SK-N-SH treated with all-trans-retinoic acid at 6 μM for 48 hours (cell line): ENCODE measurements around the gene SHC4.

Experiments
- ARNTL ChIP-seq: fragments of 450-650 bp; formaldehyde crosslinking; IDR thresholded peaks from 2 replicates; pipeline ENCODE4 v1.5.0; 2020; ENCODE audit warnings: low read depth, mild to moderate bottlenecking, moderate library complexity, borderline replicate concordance
- CSDC2 ChIP-seq: fragments of 250-450 bp; sonication (Bioruptor Pico); IDR thresholded peaks from 2 replicates; pipeline ENCODE4 v1.5.0; 2020; ENCODE audit warnings: mild to moderate bottlenecking, moderate library complexity
- CSRNP3 ChIP-seq: fragments of 250-450 bp; sonication (Bioruptor Pico); IDR thresholded peaks from 2 replicates; pipeline ENCODE4 v1.5.1; 2021; ENCODE audit warnings: mild to moderate bottlenecking, moderate library complexity
- ISL1 ChIP-seq: fragments of 250-450 bp; sonication (Bioruptor Pico); IDR thresholded peaks from 2 replicates; pipeline ENCODE4 v2.1.2; 2022; ENCODE audit warnings: mild to moderate bottlenecking, moderate library complexity
- PPARA ChIP-seq: fragments of 250-450 bp; sonication (Bioruptor Pico); IDR thresholded peaks from 2 replicates; pipeline ENCODE4 v1.5.0; 2020; ENCODE audit warnings: mild to moderate bottlenecking, borderline replicate concordance
- RARB ChIP-seq: fragments of 250-450 bp; sonication (Bioruptor Pico); IDR thresholded peaks from 2 replicates; pipeline ENCODE4 v1.8.0; 2021; ENCODE audit warnings: mild to moderate bottlenecking, moderate library complexity
- TCF4 ChIP-seq: fragments of 250-450 bp; sonication (Bioruptor Pico); IDR thresholded peaks from 2 replicates; pipeline ENCODE4 v1.8.0; 2021; ENCODE audit warnings: mild to moderate bottlenecking, moderate library complexity, borderline replicate concordance
- TOX ChIP-seq: fragments of 250-450 bp; sonication (Bioruptor Pico); IDR thresholded peaks from 2 replicates; pipeline ENCODE4 v1.8.0; 2021; ENCODE audit warnings: mild to moderate bottlenecking, moderate library complexity, borderline replicate concordance
- ZFP3 ChIP-seq: fragments of 250-450 bp; sonication (Bioruptor Pico); IDR thresholded peaks from 2 replicates; pipeline ENCODE4 v1.5.0; 2020; ENCODE audit warnings: mild to moderate bottlenecking, moderate library complexity
- ZFP30 ChIP-seq: fragments of 450-650 bp; formaldehyde crosslinking; IDR thresholded peaks from 2 replicates; pipeline ENCODE4 v1.5.0; 2022; ENCODE audit warnings: mild to moderate bottlenecking, moderate library complexity
- ZNF565 ChIP-seq: fragments of 450-650 bp; formaldehyde crosslinking; conservative IDR thresholded peaks from 2 replicates; pipeline ENCODE4 v1.5.0; 2020; ENCODE audit warnings: low read depth, mild to moderate bottlenecking, moderate library complexity
- TF ChIP-seq, protein P1 (sequence below): fragments of 250-450 bp; sonication (Bioruptor Pico); IDR thresholded peaks from 2 replicates; pipeline ENCODE4 v1.8.0; 2021; ENCODE audit warnings: low read depth, mild to moderate bottlenecking, moderate library complexity, borderline replicate concordance
- TF ChIP-seq, protein P2 (sequence below): fragments of 250-450 bp; sonication (Bioruptor Pico); IDR thresholded peaks from 2 replicates; pipeline ENCODE4 v1.8.0; 2020; ENCODE audit warnings: mild to moderate bottlenecking, moderate library complexity, borderline replicate concordance

DNA sequence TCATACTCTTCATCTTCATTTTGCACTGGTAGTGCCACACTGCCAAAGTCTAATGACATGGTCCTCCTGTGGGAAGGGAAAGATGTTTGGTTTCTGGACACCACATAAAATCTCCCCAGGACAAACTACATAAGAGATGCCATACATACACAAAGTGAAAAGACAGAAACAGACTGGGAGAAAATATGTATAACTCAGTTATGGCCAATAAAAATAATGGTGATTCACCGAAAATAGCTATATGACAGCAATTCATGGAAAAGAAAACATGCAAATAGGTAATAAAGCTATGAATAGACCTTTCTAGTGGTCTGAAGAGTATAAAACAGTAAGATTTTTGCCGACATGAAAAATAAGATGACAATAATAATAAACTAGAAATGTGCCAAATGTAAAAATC, 158.1 kb downstream of the SHC4 start:
- TF ChIP-seq ISL1 (CRISPR knock-in tag) (peak; percentile 41), ZFP30 (no peak), ARNTL (CRISPR knock-in tag) (no peak), CSRNP3 (CRISPR knock-in tag) (no peak), ZNF565 (CRISPR knock-in tag) (no peak), ZFP3 (CRISPR knock-in tag) (no peak), RARB (no peak), TCF4 (no peak), TOX (CRISPR knock-in tag) (no peak), CSDC2 (no peak), PPARA (no peak)
- TF ChIP-seq, protein P1, sequence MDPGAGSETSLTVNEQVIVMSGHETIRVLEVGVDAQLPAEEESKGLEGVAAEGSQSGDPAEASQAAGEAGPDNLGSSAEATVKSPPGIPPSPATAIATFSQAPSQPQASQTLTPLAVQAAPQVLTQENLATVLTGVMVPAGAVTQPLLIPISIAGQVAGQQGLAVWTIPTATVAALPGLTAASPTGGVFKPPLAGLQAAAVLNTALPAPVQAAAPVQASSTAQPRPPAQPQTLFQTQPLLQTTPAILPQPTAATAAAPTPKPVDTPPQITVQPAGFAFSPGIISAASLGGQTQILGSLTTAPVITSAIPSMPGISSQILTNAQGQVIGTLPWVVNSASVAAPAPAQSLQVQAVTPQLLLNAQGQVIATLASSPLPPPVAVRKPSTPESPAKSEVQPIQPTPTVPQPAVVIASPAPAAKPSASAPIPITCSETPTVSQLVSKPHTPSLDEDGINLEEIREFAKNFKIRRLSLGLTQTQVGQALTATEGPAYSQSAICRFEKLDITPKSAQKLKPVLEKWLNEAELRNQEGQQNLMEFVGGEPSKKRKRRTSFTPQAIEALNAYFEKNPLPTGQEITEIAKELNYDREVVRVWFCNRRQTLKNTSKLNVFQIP (CRISPR knock-in tag) = no peak
- TF ChIP-seq, protein P2, sequence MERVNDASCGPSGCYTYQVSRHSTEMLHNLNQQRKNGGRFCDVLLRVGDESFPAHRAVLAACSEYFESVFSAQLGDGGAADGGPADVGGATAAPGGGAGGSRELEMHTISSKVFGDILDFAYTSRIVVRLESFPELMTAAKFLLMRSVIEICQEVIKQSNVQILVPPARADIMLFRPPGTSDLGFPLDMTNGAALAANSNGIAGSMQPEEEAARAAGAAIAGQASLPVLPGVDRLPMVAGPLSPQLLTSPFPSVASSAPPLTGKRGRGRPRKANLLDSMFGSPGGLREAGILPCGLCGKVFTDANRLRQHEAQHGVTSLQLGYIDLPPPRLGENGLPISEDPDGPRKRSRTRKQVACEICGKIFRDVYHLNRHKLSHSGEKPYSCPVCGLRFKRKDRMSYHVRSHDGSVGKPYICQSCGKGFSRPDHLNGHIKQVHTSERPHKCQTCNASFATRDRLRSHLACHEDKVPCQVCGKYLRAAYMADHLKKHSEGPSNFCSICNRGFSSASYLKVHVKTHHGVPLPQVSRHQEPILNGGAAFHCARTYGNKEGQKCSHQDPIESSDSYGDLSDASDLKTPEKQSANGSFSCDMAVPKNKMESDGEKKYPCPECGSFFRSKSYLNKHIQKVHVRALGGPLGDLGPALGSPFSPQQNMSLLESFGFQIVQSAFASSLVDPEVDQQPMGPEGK (CRISPR knock-in tag) = no peak
